ES-I3 (cell line): ENCODE results near the gene FBN1.

Experiments used
- H3K36me3 ChIP-seq: 2 replicates; pipeline ENCODE4 v1.6.1; 2013; ENCODE audit warnings: mild to moderate bottlenecking, low read length, control low read depth, moderate library complexity; ENCODE audit not compliant: insufficient read depth
- H3K4me1 ChIP-seq: 2 replicates; pipeline ENCODE4 v1.6.1; 2013; ENCODE audit warnings: mild to moderate bottlenecking, control low read depth, low read length; ENCODE audit not compliant: insufficient read depth
- H3K9ac ChIP-seq: 2 replicates; pipeline ENCODE4 v1.6.1; 2013; ENCODE audit warnings: low read depth, mild to moderate bottlenecking, low read length, moderate library complexity
- H3K9me3 ChIP-seq: 2 replicates; pipeline ENCODE4 v1.6.1; 2013; ENCODE audit warnings: mild to moderate bottlenecking, low read length, moderate library complexity; ENCODE audit not compliant: control insufficient read depth, insufficient read depth

The FBN1 gene

DNA sequence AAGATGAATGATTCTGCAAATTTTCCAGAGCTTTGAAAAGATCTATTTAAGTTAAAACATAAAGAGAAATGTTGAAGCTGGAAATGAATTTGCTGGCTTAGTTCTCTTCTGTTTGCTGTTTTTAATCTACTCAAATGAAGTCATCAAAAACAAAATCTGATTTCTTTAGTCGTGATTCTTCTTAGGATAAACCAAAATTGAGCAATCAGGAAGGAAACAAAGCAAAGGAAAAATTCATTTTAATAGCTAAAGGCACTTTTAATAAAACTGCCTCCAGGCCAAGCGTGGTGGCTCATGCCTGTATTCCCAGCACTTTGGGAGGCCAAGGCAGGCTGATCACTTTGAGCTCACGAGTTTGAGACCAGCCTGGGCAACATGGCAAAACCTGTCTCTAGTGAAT, 223.1 kb downstream of the FBN1 start:
- Histone ChIP-seq H3K9me3 (no peaks in the 10 kb centered on the region), H3K36me3 (no peaks in the 10 kb centered on the region), H3K4me1 (peaks cover 6% of the 10 kb centered on the region; the same call in 1 of the 2 replicates), H3K9ac (no peak overlapping the region)

DNA sequence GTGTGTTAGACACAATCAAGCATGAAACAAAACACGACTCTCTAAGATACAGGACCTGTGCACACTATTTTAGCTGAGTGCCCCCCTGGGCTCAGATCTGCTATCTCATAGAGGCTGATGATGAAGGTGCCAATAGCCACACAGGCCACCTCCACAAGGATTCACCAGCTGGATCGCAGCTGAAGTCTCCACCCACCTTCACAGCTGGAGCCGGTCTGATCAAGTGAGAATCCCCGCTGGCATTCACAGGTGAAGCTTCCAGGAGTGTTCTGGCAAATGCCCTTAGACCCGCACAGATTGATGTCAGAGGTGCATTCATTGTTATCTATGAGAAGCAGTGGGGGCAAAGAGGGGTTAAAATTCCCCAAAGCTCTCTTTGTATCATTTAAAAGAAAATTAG, 224.1 kb downstream of the FBN1 start:
- Histone ChIP-seq H3K9ac (no peak overlapping the region), H3K4me1 (no peaks in the 10 kb centered on the region), H3K36me3 (no peaks in the 10 kb centered on the region), H3K9me3 (no peaks in the 10 kb centered on the region)

DNA sequence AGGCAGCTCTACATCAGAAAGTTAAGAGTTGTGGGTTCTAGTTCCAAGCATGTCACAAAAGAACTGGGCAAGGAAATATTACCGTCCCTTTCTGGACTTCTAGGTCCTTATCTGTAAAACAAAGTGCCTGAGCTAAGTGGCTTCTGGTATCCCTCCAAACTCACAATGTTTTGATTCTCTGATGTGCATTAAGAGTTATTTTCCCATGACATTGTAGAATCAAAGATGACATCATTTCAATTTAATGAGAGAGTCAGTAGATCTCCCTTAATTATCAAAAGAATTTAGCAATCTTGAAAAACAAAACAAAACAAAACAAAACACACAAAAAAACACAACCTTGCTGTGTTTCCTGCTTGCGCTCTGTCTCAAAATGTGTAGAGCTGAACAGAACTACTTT, 225.6 kb downstream of the FBN1 start:
- Histone ChIP-seq H3K36me3 (no peaks in the 10 kb centered on the region), H3K9ac (no peak overlapping the region), H3K9me3 (no peaks in the 10 kb centered on the region), H3K4me1 (no peaks in the 10 kb centered on the region)

DNA sequence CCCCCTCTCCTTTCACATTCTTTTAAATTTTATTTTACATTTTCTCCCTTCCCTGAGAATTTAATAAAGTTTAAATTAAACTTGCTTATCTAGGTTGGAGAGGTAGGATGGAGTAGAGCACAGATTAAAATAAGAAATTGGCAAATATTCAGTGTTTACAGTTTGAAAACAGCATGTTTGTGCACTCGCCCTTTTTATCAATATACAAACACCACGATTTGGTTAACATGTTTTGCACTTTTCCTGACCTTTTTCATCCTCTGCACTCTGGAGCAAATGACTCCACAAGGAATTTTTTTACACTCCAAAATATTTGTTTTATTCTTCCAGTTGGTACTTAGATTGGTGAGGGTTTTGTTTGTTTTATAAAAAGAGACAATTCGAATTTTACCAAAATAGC, 227.2 kb downstream of the FBN1 start:
- H3K36me3 ChIP-seq: no peaks in the 10 kb centered on the region
- no peaks in the 10 kb centered on the region for H3K9me3 ChIP-seq
- H3K9ac ChIP-seq: no peak overlapping the region

GRCh38 chr15:48416301-48416700, 229.2 kb downstream of the FBN1 start:
- H3K9me3 ChIP-seq: no peaks in the 10 kb centered on the region
- H3K9ac ChIP-seq: no peak overlapping the region
- H3K4me1 ChIP-seq: no peaks in the 10 kb centered on the region
- H3K36me3 ChIP-seq: no peaks in the 10 kb centered on the region

More for the DNA sequence above, 227.2 kb downstream of the FBN1 start:
- H3K4me1 ChIP-seq: no peaks in the 10 kb centered on the region

GRCh38 chr15:48415036-48415886, 230.2 kb downstream of the FBN1 start:
- H3K9ac ChIP-seq: no peak overlapping the region
- no peaks in the 10 kb centered on the region for H3K4me1 ChIP-seq
- H3K36me3 ChIP-seq: no peaks in the 10 kb centered on the region
- no peaks in the 10 kb centered on the region for H3K9me3 ChIP-seq

DNA sequence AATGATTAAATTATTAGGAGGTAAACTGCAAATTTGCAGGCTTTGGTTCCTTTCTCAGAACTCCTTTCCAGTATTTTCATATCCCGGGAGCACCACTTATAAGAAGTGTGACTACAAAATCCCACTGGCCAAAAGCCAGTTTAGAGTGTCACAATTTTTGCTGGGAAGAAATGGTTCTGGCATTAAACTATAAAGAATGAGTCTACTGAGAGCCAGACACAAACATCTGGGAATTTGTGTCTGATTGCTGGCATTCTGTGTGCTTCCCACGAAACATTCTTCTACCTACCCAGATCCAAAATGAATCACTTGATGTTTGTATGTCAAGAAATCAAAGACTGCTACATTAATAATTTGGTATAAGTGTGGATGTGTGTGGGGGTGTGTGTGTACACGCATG, 231.5 kb downstream of the FBN1 start:
- no peak overlapping the region for H3K9ac ChIP-seq
- H3K36me3 ChIP-seq: no peaks in the 10 kb centered on the region
- no peaks in the 10 kb centered on the region for H3K4me1 ChIP-seq

DNA sequence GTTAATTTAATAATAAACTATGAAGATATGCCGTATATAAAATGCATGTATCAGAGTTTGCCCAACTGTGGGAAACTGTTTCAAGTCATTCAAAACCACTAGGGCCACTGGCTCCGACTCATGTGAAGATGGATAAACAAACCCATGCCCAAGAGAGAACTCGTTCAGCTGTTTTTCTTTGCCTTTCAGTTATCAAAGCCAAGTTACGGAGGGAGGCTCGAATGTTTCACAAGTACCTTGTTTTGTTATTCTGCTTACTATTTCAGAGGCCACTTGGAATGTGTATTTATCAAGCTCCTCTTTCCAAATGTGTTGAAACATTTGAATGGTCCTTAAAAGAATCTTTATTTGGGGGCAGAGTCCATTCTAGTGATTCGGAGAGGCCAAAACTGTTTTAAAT, 232.2 kb downstream of the FBN1 start:
- no peak overlapping the region for H3K9ac ChIP-seq
- no peaks in the 10 kb centered on the region for H3K4me1 ChIP-seq
- H3K9me3 ChIP-seq: no peaks in the 10 kb centered on the region
- no peaks in the 10 kb centered on the region for H3K36me3 ChIP-seq

More for the DNA sequence above, 231.5 kb downstream of the FBN1 start:
- no peaks in the 10 kb centered on the region for H3K9me3 ChIP-seq

DNA sequence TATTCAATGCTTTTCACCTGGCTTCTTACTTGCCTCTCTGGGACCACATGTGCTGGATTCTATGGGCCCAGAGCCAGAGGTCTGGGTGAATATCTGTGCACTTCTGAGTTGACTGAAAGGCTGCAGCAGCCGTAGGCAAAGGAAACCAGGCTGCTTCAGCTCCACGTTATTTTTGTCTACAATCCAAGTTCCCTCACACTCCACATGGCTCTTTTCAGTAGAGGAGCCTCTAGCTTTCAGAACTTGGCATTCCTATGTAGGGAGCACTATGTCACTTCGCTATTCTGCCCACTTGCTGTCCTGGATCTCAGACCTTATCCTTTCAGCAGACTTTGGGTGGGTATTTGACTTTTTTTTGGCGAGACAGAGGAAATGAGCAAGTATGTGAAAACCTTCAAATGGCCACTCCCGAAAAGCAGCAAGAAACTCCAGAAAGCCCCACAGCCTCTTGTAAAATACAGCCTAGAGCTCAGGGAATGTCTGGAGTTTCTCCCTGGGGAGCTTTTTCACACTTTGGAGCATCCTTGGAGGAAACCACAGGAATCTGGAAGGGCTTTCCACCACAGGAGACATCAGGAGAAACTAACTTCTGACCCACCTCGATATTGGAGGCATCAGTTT, 233.4 kb downstream of the FBN1 start:
- Histone ChIP-seq H3K9me3 (no peaks in the 10 kb centered on the region), H3K9ac (no peak overlapping the region), H3K4me1 (no peaks in the 10 kb centered on the region), H3K36me3 (no peaks in the 10 kb centered on the region)

- Histone ChIP-seq H3K36me3 (no peaks in the 10 kb centered on the region), H3K9me3 (no peaks in the 10 kb centered on the region), H3K9ac (no peak overlapping the region), H3K4me1 (no peaks in the 10 kb centered on the region)
Observed at GRCh38 chr15:48409623-48410022, 235.9 kb downstream of the FBN1 start.

- Histone ChIP-seq H3K9me3 (no peaks in the 10 kb centered on the region), H3K9ac (no peak overlapping the region), H3K4me1 (no peaks in the 10 kb centered on the region), H3K36me3 (no peaks in the 10 kb centered on the region)
Observed at GRCh38 chr15:48408327-48408726, 237.2 kb downstream of the FBN1 start.

DNA sequence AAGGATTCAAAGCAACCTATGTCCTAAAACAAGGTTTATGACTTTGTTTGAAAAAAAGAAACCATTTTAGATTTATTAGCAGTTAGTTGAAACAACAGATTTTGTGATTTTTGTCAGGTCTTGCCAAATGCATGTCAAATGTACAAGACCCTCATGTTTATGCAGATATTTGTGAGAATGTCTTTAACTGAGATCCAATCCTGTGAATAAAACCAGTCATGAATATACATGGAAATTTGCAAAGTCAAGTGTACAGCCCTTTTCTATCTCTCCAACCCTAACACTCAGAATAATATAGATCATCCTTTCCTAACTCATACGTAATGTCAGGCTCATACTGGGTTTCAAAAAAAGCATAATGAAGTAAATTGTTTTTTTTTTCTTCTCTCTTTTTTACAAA, 237.9 kb downstream of the FBN1 start:
- Histone ChIP-seq H3K36me3 (no peaks in the 10 kb centered on the region), H3K9ac (no peak overlapping the region)

GRCh38 chr15:48406911-48407310, 238.6 kb downstream of the FBN1 start:
- no peaks in the 10 kb centered on the region for H3K36me3 ChIP-seq
- H3K4me1 ChIP-seq: no peaks in the 10 kb centered on the region
- H3K9ac ChIP-seq: no peak overlapping the region
- H3K9me3 ChIP-seq: no peaks in the 10 kb centered on the region

More for the DNA sequence above, 237.9 kb downstream of the FBN1 start:
- Histone ChIP-seq H3K9me3 (no peaks in the 10 kb centered on the region), H3K4me1 (no peaks in the 10 kb centered on the region)

DNA sequence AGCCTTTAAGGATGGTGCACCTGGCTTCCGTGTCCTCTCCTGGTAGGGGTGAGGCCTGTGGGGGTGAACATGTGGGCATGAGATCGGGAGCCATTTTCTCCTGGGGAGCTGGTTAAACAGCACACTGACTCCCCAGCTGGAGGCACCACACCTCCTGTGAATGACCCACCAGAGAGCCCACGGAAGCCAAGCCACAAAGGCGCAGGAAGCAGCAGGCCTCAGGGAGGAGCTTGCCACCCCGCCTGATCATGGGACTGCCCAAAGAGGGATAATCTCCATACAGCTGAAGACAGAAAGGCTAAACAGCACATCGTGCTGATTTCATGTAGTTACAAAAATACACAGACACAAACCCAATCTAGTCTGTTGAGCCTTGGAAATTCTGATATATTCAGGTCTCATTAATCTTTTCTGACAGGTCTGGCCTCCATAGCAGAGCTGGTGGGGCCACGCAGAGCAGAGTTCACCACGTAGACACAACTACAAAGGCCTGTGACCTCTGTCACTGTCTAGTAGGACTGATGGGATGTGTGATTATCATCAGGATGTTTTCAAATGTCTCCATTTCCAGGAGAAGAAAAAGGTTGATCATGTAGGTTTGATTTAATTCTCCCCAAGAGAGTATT, 239.1 kb downstream of the FBN1 start:
- Histone ChIP-seq H3K4me1 (no peaks in the 10 kb centered on the region), H3K9ac (no peak overlapping the region), H3K9me3 (no peaks in the 10 kb centered on the region), H3K36me3 (no peaks in the 10 kb centered on the region)
